Caco-2 (cell line): Measurements from ENCODE around the gene C1orf159. TPM values are rescaled to one million over a fixed set of nuclear protein-coding genes. Genes with fewer than 3 reads are reported as not detected.

Source experiments
- BruUV-seq: library from RNA; stranded (reverse); fragments of 400-500 nt; replicated peaks from 2 replicates; lab custom pipeline; 2021; lab: Mats Ljungman, UMichigan
- CTCF ChIA-PET: fragments of 300-600 bp; sonication (Branson Sonifier 250); formaldehyde crosslinking; loops from one replicate; lab custom pipeline; 2022; ENCODE audit warnings: antibody characterized with exemption; lab: Charles Lee
- POLR2A ChIA-PET: fragments of 300-600 bp; sonication (Branson Sonifier 250); formaldehyde crosslinking; loops from one replicate; lab custom pipeline; 2022; ENCODE audit warnings: antibody characterized with exemption; lab: Charles Lee
- DNase-seq, 2 experiments: peaks; one replicate each; pipeline versions ENCODE4 v3.0.0 to v3.0.0-alpha.2; 2020 to 2022
- H3K27me3 ChIP-seq: replicated peaks from 2 replicates; pipeline ENCODE4 v1.6.0; 2011; ENCODE audit warnings: low read length; ENCODE audit not compliant: control insufficient read depth, insufficient read depth
- H3K36me3 ChIP-seq: 2 replicates; pipeline ENCODE4 v1.5.1; 2011; ENCODE audit warnings: low read length; ENCODE audit not compliant: control insufficient read depth, insufficient read depth
- H3K4me1 ChIP-seq: fragments of 250-450 bp; sonication (Bioruptor Pico); 2 replicates; pipeline ENCODE4 v1.5.1; 2020; ENCODE audit warnings: mild to moderate bottlenecking
- H3K4me3 ChIP-seq: 2 replicates; pipeline ENCODE4 v1.5.1; 2011; ENCODE audit warnings: low read depth, mild to moderate bottlenecking, control low read depth, low read length
- H3K9me3 ChIP-seq: fragments of 250-450 bp; sonication (Bioruptor Pico); 2 replicates; pipeline ENCODE4 v1.5.1; 2020; ENCODE audit warnings: mild to moderate bottlenecking, moderate library complexity
- H3K27ac Mint-ChIP-seq: one replicate; pipeline ENCODE4 v1.8.0; 2022; ENCODE audit warnings: mixed read lengths; ENCODE audit not compliant: unreplicated experiment
- H3K27me3 Mint-ChIP-seq: one replicate; pipeline ENCODE4 v1.8.0; 2022; ENCODE audit warnings: mixed read lengths; ENCODE audit not compliant: insufficient read depth, unreplicated experiment
- H3K36me3 Mint-ChIP-seq: one replicate; pipeline ENCODE4 v1.8.0; 2022; ENCODE audit warnings: mild to moderate bottlenecking, mixed read lengths; ENCODE audit not compliant: insufficient read depth, unreplicated experiment
- H3K4me1 Mint-ChIP-seq: one replicate; pipeline ENCODE4 v1.8.0; 2022; ENCODE audit warnings: low read depth, mixed read lengths; ENCODE audit not compliant: unreplicated experiment
- H3K4me3 Mint-ChIP-seq: one replicate; pipeline ENCODE4 v1.8.0; 2022; ENCODE audit warnings: mild to moderate bottlenecking, moderate library complexity, mixed read lengths; ENCODE audit not compliant: unreplicated experiment
- H3K9me3 Mint-ChIP-seq: one replicate; pipeline ENCODE4 v1.8.0; 2022; ENCODE audit warnings: mixed read lengths; ENCODE audit not compliant: unreplicated experiment
- intact Hi-C: fragments of 100-400 bp; cut with micrococcal nuclease; formaldehyde crosslinking; loops from one replicate; pipeline ENCODE4 v1.10.0; 2022; ENCODE audit not compliant: unreplicated experiment
- total RNA-seq: library from RNA; stranded (reverse); gene quantifications from 2 replicates; pipeline ENCODE4 v1.2.3, GENCODE V29; 2022
- TF ChIP-seq, protein P1 (sequence below), 2 experiments: fragments of 200-600 bp in 1 of 2; IDR thresholded peaks; 1 replicate in 1 of 2; 2 replicates in 1 of 2; pipeline versions ENCODE4 v1.5.1 to v1.8.0; 2011 to 2022; ENCODE audit warnings: antibody characterized with exemption in 1 of 2, control low read depth in 1 of 2, inconsistent platforms in 1 of 2, low read depth in 1 of 2, low read length in 1 of 2, mild to moderate bottlenecking in 1 of 2, moderate library complexity in 1 of 2; ENCODE audit not compliant: insufficient read depth in 1 of 2, severe bottlenecking in 1 of 2, unreplicated experiment in 1 of 2

The C1orf159 gene
- total RNA-seq, 1 experiment from 2014 or later, result 12.9 TPM

DNA sequence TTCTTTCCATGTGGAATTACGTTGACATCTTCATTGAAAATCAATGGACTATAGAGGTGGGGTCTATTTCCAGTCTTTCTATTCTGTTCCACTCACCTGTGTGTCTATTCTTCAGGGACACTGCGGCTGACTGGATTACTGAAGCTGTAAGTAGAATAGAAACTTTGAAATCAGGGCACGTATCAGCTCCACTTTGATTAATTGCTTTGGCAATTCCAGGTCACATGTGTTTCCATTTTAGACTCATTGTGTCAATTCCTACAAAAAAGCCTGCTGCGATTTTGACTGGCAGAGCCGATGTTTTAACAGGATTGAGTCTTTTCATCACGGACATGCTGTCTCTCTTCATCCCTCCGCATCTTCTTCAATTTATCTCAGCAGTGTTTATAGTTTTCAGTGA, 20.9 kb downstream of the C1orf159 start:
- H3K9me3 ChIP-seq, result no peaks in the 10 kb centered on the region
- no TSS peak for BruUV-seq
- H3K36me3 ChIP-seq, result no peaks in the 10 kb centered on the region; the same call in 1 of the 2 replicates
- DNase-seq, result no peak
- no peaks in the 10 kb centered on the region for H3K27me3 ChIP-seq
- H3K4me3 ChIP-seq, result no peak overlapping the region
- Mint-ChIP-seq H3K27ac (no peak overlapping the region), H3K4me3 (no peak overlapping the region), H3K27me3 (no peaks in the 10 kb centered on the region), H3K9me3 (peaks cover 12% of the 10 kb centered on the region), H3K4me1 (no peaks in the 10 kb centered on the region), H3K36me3 (peaks cover 7% of the 10 kb centered on the region)
- ChIA-PET POLR2A (no interaction called here), CTCF (no interaction called here)
- intact Hi-C loops, result no loop called here
- H3K4me1 ChIP-seq, result no peaks in the 10 kb centered on the region
- TF ChIP-seq, protein P1, sequence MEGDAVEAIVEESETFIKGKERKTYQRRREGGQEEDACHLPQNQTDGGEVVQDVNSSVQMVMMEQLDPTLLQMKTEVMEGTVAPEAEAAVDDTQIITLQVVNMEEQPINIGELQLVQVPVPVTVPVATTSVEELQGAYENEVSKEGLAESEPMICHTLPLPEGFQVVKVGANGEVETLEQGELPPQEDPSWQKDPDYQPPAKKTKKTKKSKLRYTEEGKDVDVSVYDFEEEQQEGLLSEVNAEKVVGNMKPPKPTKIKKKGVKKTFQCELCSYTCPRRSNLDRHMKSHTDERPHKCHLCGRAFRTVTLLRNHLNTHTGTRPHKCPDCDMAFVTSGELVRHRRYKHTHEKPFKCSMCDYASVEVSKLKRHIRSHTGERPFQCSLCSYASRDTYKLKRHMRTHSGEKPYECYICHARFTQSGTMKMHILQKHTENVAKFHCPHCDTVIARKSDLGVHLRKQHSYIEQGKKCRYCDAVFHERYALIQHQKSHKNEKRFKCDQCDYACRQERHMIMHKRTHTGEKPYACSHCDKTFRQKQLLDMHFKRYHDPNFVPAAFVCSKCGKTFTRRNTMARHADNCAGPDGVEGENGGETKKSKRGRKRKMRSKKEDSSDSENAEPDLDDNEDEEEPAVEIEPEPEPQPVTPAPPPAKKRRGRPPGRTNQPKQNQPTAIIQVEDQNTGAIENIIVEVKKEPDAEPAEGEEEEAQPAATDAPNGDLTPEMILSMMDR (IDR thresholded peaks at IDR 0.05; ENCODE audit: insufficient read depth in 1 of 2, low read depth in 1 of 2, low read length in 1 of 2, severe bottlenecking in 1 of 2, unreplicated experiment in 1 of 2), result no peak

DNA sequence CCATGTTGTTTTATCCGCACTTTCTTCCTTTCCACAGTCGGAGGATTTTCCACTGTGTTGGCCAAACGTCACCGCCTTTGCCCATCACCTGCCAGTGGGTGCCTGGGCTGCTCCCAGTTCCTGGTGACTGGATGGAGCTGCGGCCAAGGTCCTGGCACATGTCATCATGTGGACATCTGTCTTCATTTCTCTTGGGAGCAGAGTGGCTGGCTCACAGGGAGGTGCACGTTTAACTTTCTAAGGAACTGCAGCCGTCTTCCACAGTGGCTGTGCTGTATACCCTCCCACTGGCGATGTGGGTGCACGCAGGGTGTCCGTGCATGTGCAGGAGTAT, 22.3 kb downstream of the C1orf159 start:
- no peak for DNase-seq
- Mint-ChIP-seq H3K9me3 (no peaks in the 10 kb centered on the region), H3K27ac (no peak overlapping the region), H3K36me3 (peaks cover 11% of the 10 kb centered on the region), H3K4me3 (no peak overlapping the region), H3K4me1 (no peaks in the 10 kb centered on the region), H3K27me3 (no peaks in the 10 kb centered on the region)
- no peak overlapping the region for H3K4me3 ChIP-seq
- H3K36me3 ChIP-seq, result no peaks in the 10 kb centered on the region; the same call in 1 of the 2 replicates
- H3K27me3 ChIP-seq, result no peaks in the 10 kb centered on the region
- intact Hi-C loops, result no loop called here
- POLR2A ChIA-PET, result no interaction called here
- H3K9me3 ChIP-seq, result no peaks in the 10 kb centered on the region
- CTCF ChIA-PET, result no interaction called here
- no TSS peak for BruUV-seq
- TF ChIP-seq, protein P1 (IDR thresholded peaks at IDR 0.05; ENCODE audit: insufficient read depth in 1 of 2, low read depth in 1 of 2, low read length in 1 of 2, severe bottlenecking in 1 of 2, unreplicated experiment in 1 of 2), result no peak
- H3K4me1 ChIP-seq, result no peaks in the 10 kb centered on the region

DNA sequence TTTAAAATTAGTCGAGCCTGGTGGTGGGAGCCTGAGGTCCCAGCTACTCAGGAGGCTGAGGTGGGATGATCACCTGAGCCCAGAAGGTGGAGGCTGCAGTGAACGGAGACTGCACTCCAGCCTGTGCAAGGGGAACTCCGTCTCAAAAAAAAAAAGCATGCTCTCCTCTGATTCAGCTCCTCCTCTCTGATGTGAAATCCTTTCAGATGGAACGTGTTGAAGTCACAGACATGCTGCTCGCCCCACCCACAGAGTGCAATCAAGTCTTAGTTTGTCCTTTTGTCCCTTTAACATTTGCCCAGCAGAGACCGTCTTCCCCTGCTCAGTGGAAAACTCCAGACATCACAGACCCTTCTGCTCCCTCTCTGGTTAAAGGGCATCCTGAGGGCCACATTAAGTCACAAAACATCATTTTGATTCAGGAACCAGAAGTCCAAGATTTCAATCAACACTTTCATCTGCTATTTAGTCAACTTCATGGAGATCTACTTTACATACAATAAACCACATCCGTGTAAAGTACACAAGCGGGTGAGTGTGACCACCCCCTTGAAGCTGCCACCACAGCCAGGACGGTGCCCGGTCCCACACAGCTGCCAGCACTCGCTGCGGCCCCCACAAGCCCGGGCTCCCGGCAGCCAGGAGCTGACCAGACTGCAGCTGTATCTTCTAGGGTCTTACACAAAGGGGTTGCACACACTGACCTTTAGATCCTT, 22.8 kb downstream of the C1orf159 start:
- TF ChIP-seq, protein P1 (IDR thresholded peaks at IDR 0.05; ENCODE audit: insufficient read depth in 1 of 2, low read depth in 1 of 2, low read length in 1 of 2, severe bottlenecking in 1 of 2, unreplicated experiment in 1 of 2), result no peak
- Mint-ChIP-seq H3K9me3 (no peaks in the 10 kb centered on the region), H3K27ac (no peak overlapping the region), H3K4me3 (no peak overlapping the region), H3K27me3 (no peaks in the 10 kb centered on the region), H3K4me1 (no peaks in the 10 kb centered on the region), H3K36me3 (peaks cover 16% of the 10 kb centered on the region)
- Histone ChIP-seq H3K4me1 (no peaks in the 10 kb centered on the region), H3K36me3 (no peaks in the 10 kb centered on the region; the same call in 1 of the 2 replicates), H3K27me3 (no peaks in the 10 kb centered on the region), H3K9me3 (no peaks in the 10 kb centered on the region), H3K4me3 (no peak overlapping the region)
- BruUV-seq, result no TSS peak
- intact Hi-C loops, result no loop called here
- CTCF ChIA-PET, result no interaction called here
- POLR2A ChIA-PET, result no interaction called here
- no peak for DNase-seq
